HS-5 (cell line): ENCODE measurements around the gene POLE.

Source experiments
- DNase-seq: peaks from one replicate; pipeline ENCODE4 v3.0.0-alpha.2; 2012; ENCODE audit warnings: low read depth

The POLE gene

DNA sequence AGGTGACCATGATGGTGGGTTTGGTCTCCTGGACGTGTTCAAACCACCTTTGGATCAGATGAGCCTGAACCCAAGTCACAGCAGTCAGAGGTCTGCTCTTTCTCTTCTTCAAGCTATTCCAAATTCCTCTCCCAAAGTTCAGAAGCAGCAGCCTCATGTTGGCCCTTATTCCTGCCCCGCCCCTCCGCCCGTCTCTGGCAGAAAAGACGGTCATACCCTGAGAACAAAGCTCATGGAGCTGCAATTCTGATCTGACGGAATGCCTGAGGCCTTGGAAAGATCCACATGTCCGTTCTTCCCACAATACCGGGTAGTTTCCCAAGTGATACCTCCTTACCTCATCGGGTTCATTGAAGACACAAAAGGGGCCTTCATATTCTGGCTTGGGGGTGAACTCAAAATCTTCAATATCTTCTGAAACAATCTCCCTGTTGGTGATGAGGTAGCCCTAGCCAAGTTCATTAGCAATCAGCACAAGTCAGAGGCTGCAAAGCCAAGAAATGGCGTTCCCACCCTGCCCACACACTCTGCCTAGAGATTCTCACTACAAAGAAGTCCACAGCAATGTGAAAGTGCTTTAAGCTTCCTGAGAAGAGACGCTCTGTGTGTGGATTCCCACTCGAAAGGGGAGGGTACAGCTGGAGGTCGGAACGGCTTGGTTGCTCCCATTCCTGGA, 11.2 kb downstream of the POLE start:
- DNase-seq: no peak

DNA sequence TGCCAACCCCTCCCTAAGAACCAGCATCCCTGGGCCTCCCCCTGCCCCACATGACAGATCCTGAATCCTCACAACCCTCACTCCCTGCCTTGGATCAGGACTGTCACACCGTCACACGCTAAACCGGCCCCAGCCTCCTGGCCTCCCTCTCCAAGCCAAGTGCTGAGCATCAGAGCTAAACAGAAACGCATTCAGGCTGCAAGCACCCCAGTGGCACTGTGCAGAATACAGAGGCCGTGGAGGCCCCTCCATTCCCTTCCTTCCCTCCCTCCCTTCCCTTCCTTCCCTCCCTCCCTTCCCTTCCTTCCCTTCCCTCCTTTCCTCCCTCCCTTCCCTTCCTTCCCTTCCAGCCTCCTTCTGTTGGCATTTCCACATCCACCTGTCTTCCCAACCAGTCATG, 12.6 kb downstream of the POLE start:
- DNase-seq: no peak

DNA sequence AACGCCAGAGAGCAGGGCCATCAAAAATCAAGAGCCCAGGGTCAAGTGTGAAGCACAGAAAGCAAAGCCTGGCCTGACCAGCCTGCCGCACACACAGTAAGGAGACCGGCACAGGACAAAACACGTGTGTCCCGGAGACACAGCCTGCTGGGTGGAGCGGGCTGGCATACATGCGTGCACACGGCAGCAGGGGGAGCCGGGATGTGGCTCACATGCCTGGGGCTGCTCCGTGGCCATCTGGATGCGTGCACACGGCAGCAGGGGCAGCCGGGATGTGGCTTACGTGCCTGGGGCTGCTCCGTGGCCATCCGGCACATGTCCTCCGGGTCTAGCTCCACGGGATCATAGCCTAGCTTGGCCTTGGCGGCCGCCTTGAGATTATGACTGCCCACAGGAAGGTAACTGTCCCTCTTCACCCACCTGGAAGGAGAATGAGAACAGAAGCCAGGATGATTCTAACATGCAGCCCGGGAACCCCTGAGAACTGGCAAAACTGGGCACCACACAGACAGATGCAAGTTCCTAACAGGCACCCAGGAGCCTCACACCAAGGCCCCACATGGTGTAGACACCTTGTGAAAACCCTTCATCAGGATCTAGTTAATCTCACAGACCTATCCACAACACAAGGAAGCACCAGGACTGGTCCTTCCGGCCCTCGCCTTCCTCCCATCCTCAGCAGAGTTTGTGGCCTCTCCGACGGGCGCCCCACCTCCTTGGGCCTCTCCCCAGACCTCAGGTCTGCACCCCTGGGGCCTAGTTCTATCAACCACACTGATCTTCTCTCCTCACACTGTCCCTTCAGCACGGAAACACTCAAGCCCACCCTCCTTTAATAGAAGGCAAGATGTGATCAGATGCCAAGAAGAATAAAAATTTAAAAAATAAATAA, 13.6 kb downstream of the POLE start:
- no peak for DNase-seq

DNA sequence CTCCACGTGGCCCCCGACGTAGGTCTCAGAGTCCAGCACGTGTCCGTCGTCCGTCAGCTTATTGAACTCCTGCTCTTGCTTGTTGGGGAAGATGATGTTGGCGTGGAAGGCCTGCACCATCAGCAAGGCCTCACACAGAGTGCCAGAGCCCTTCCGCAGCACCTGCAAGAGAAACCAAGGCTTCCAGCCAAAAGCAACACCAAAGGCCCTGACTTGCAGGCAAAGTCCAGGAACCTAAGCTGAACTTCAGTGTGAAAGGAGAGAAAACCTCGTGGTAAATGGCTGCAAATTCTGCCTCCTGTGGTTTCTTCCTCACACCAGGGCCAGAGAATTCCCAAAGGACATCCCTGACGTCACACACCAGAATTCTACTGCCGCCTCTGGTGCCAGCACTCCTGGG, 14.5 kb downstream of the POLE start:
- DNase-seq: no peak

DNA sequence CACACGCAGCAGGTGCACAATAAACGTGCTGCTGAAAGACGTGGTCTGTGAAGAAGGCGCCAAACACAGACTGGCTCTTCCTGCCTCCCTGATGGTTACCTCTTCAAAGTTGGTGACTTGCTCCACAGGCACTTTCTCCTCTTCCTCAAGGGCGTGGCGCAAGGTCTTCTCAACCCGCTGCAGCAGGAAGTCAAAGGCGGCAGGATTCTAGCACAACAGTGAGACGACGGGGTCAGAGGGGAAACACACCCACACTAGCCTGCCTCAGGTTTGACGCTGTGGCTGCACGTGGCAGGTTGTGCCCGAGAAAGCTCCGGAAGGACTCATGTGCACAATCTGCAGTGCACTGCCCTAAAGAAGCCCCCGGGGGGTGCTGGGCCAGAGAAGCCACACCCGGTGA, 15.0 kb downstream of the POLE start:
- no peak for DNase-seq

DNA sequence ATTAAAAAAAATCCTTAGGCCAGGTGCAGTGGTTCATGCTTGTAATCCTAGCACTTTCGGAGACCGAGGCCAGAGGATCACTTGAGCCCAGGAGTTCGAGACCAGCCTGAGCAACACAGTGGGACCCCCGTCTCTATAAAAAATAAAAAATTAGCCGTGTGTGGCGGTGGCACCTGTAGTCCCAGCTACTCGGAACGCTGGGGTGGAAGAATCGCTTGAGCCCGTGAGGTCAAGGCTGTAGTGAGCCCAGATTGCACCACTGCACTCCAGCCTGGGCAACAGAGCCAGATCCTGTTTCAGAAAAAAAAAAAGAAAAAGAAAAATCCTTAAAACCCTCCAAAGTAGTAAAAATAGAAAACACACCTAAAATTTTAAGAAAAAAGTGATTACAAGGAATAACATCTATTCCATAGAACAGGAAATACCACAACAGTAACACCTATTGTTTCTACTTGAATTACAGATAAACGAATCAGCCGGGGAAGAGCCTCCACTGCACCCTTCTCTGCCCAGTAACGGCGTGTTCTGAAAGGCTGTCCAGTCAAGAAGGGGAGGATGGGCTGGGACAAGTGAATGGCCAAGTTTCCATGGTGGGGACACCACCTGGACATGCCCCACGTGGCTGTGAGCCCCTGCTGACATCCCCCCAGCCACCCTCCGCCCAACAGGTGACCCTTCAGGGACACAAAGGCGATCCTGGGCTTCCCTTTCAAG, 17.8 kb downstream of the POLE start:
- no peak for DNase-seq

DNA sequence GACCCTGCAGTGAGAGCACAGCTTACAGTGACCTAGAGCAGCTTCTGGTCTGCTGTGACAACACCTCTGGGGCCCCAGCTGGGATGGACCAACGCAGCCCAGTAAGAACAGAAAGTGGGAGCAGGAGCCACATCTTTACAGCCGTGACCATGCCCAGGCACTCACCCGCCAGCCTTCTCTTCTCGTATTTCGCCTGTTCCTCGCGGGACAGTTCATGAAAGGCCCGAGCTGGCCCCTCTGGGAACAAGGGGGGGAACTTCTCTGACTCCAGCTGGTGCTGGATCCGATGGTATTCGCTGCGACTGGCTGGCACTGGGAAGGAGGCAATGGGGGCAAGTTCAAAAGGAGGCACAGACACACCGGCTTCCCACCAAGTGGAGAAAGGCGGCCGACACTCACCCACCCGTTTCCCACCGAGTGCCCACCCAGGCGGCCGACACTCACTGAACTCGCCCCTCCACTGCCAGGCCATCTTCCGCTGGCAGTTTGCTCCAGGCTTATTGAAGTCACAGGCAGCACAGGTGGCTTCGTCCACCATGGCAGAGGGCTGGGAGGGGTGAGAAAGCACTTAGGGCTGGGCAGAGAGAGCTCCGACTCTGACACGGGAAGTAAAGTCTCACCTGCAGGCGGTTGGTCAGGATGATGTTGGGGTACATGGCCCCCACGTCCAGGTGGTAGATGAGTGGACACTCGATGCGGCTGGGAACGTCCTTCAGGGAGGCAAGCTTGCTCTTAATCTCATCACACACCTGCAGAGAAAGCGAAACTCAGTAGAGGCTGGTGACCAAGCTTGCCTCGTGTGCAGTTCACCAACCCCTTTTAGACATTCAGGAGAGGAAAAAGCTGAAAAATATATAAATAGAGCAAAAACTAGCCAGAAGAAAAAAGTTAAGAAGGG, 18.7 kb downstream of the POLE start:
- DNase-seq: no peak

DNA sequence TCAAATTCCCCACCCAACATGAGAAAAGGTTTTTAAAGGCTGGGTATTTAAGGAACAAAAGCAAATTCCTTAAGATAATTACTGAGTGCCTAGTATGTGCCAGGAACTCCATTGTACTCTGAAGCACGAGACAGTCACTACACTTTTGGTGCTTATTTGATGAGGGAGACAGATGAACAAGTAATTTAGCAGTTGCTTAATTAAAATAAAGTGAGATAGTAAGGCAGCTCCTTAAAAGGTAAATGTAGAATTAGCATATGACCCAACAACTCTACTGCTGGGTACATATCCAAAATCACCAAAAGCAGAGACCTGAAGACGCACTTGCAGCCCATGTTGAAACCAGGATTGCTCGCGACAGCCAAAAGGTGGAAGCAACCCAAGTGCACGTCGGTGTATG, 21.3 kb downstream of the POLE start:
- no peak for DNase-seq

DNA sequence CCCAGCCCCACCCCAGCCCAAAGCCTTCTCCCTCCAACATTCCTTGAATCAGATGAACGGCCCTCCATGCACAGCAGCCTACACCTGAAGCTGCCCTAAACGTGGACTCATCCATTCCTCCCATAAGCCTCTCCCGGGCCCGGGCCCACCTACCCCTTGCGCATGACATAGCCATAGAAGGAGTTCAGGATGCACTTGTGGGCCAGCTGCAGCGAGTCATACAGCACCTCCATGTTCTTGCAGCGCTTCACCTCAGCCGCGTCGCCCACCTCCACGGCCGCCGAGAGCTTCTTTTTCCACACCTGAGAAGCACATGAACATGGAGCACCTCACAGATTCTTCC, 22.0 kb downstream of the POLE start:
- no peak for DNase-seq

DNA sequence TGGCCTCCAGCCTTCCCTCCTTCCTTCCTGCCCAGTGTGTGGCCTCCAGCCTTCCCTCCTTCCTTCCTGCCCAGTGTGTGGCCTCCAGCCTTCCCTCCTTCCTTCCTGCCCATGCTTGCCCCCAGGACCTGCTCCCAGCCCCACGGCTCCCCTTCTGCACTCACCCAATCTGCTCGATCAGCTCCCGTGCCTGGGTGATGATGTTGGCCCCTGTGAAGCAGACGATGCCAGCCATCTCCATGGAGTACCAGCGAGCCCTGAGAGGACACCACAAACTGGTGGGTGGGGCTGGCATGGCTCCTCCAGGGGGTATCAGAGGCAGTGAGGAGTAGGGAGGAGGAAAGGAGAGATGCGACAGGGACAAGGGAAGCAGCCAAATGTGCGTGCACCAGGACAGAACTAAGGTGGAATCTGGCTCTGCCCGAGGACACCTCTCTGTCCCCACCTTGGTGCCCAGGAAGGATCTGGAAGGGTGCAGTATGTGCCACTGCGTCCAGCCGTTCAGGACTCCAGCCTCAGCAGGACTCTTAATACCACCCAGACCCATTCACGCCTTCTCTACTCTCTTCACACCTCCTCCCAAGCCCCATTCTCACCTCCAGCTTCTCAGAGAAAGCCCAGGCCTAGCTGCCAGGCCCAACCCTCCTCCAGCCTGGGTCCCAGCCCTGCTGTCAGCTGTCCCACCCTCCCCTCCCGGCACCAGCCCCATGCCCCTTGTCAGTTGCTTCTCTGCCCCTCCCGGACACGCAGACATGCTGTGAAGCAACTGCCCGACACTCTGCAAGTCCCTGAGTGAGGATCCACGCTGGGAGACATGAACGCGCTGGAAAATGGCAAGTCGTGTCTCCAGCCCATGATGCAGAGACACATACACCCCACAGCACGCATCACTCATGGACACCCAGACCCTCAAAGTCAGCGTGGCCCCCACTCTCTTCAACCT, 22.7 kb downstream of the POLE start:
- DNase-seq: no peak

DNA sequence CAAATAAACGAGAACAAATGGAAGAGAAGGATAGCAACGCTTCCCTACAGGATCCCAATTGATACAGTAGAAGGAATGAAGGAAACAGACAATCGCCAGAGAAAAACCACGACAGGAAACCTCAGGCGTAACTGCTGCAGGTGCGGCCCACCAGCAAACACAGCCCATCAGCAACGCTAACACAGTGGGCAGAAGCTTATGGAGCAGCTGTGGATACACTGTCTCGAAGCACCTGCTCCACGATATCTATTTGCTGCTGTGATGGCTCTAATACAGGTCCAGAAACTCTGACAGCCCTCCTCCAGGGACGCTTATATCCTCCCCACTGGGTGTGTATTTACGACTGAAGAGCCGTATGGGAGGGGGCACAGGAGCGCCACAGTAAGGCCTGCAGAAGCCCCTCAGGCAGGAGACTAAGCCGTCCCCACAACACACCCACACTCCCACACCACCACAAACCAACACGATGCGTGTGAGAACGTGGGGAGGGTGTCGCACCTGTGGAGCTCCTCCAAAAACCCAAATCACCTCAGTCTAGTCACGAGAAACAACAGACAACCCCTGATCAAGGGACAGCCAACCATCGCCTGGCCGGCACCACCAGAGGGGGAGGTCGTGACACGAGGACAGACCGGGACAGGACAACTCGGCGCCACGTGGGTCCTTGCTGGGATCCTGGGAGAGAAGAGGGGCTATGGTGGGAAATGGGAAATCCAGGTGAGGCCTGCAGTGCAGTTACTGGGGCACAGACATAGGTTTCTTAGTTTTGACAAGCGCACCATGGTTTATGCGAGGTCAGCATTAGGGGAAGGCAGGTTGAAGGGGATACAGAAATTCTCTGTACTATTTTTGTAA, 24.0 kb downstream of the POLE start:
- no peak for DNase-seq

DNA sequence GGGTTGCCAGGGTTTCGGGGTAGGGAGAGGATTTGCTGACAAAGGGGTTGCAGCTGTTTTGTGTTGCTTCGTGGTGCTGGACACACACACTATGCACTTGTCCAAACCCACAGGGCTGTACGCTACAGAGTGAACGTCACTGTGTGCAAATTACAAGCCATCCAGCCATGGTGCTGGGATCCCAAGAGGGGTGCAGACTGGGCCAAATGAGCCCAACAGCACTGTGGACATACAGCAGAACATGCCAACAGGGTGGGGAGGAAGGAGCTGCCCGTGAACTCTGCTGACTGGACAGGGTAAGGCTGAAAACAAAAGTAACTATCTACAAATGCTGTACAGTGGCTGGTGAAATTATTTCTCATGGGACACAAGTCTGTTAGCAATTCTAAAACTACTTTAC, 25.2 kb downstream of the POLE start:
- DNase-seq: no peak

DNA sequence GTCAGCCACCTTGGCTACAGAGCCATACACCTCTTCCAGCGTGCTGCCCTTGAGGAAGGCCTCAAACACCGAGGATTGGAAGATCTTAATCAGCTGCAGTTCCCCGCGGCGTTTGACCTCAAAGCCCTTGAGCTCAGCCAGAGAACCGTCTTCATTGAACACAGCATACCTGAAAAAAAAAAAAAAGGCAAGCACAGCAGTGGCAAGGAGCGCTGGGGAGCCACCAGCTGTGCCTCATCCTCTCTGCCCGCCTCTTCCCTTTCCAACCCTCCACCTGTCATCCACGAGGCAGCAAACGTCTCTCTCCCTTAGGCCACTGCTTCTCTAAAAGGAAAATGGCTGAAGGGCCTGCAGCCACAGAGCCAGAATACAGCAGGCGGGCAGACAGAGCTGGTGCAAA, 26.1 kb downstream of the POLE start:
- no peak for DNase-seq

DNA sequence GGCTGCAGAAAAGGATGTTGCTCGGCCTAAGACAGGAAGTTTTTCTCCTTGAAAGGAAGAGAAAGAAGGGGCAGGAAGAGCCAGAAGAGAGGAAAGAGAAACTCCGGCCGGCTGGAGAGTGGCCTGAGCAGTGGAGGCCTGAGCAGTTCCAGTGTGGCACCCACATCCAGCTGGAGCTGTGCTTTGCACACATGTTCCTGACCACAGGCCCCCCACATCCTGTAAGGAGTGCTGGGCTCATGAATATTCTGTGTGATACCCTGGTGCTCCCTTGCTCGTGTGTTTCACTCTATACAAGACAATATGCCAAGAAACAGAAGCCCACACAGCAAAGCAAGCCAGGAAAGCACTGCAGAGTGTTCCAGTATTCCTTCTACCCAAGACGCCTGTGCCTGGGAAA, 27.1 kb downstream of the POLE start:
- no peak for DNase-seq

DNA sequence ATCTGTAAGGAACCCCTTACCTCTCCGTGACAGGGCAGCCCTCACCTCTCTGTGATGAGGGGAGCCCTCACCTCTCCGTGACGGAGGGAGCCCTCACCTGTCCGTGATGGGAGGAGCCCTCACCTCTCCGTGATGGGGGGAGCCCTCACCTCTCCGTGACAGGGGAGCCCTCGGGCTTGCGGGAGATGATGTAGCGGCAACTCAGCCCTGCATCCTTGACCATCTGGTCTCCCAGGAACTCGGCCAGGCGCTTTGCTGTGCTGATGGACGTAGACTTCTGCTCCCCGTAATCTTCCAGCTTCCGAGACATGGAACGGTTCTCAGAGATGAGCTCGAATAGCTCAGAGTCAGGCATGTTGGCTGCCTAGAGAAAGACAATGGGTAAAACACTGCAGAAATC, 28.0 kb downstream of the POLE start:
- DNase-seq: no peak

DNA sequence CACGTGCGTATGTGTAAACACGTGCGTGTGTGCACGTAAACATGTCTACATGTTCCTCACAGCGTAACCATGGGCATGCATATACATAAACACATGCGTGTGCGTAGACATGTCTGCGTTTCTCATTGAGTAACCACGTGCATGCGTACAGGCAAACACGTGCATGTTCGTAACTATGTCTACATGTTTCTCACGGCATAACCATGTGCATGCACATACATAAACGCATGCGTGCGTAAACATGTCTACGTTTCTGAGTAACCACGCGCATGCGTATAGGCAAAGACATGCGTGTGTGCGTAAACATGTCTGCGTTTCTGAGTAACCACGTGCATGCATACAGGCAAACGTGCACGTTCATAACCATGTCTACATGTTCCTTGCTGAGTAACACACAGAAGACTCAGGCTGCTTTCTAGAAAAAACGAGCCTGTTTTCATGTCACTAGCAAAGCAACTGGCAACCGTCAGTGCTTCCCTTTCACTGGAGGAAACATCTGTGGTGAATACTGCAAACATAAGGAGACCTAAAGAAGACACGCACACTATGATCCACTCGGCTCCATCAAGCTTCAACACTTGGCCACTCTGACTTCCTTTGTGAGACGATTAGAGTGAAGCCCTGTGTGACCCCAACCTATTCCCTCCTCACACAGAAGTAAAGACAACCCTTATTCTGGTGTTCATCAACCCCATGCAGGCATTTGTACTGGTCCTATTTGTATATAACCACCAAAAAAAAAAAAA, 28.8 kb downstream of the POLE start:
- no peak for DNase-seq

DNA sequence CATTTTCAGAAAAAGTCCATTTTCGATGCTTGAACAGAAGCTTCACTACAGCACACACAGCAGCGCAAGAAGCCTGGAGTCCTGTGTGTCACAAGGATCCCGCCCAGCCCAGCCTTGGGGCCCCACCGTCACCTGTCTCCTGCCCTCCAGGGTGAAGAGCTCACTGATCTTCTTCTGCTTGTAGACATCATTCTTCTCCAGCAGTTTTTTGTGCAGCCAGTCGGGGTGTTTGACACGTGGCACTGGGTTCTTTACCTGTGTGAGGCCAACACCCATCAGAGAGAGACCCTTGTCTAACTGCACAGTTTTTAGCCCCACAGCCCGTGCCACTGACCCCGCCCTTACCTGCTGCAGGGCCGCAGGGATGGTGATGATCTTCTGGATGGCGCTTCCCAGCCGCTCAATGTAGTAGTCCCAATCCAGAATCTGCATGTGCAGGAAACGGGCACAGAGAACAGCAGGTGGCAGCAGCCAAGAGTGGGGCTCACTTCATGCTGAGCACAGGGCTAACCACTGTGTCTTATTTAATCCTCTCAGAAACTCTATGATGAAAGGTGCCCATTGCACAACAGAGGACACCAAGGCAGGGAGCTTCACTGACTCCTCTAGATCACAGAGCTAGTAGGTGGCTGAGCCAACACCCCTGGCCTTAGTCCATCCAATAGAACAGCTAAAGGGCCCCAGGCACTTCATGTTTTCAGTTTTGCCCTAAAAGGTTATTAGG, 30.0 kb downstream of the POLE start:
- DNase-seq: no peak

DNA sequence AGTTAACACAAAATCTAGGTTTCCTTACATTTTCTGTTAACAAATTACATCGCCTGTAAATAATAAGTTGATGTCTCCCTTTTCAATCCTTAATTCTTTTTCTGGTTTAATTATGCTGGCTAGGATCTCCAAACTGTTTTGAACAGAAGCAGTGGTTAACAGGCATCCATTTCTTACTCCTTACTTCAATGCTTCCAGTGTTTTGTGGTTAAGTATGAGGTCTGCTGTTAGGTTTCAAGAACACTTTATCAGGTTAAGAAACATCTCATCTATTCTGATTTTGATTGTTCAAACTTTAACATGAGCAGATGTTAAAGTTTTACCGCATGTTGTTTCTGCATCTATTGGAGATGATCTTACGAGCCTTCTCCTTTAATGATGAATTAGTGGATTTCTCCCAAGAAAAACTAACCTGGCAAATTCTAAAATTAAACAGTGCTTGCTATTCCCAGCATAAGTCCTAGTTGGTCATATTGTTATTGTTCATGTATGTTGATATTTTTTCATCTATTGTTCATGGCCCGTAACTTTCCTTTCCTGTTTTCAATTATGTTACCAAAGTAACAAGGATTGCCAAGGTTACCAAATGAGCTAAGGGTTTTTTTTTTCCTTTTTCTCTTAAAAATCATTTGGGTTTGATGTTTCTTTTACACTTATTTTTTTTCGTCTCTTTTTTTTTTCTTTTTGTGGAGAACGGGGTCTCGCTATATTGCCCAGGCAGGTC, 33.4 kb downstream of the POLE start:
- DNase-seq: no peak
